ENCODE measurements around the gene OOSP3.
"Not testable (repeated sequence)": the region's sequence is repeated elsewhere in the genome, so short reads cannot be mapped to it uniquely, and the experiment has no call there.

The OOSP3 gene

GRCh38 chr11:59878575-59878974 lies at the start of gene OOSP3:
Gene OOSP3 (plus strand): TSS chr11:59878782. CDS start chr11:59878809, 27 bp downstream.
- DNase-seq, result no peak

GRCh38 chr11:59829358-59829757 lies 49.2 kb upstream of the OOSP3 start:
- DNase-seq, result no peak

DNA sequence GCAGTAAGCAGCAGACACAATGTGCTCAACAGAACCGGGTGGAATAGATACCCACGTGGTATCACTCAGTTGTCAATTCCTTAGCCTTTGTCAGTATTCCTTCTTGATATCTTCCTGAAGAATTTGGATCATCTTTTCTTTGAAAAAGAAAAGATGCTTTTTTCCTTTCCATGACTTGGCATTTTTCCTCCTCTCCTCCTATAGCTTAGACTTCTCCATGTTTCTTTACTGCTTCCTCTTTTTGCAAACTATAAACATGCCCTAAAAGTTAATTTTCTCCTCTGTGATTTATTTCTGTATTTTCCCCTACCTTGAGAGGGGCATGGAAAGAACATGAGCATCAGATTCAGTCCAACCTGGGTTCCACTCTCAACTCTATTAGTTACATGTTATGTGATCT lies 45.0 kb upstream of the OOSP3 start:
- DNase-seq, result no peak

DNA sequence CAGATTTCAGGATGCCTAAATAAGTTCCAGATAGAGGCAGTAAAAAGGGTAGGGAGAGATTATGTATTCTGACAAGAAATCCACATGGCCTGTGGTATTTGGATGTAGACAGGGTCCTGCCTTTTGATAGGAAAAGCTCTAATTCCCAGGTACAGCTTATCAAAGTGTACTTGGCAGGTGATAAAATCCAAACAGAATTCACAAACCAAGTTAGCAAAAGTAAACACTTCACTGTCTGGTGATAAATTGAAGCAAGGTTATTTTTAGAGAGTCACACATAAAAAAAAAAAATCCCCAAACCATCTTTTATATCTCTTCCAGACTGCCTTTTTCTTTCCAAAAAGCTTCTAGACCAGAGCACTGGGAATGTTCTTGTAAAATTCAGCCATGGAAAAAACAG lies 39.0 kb upstream of the OOSP3 start:
- no peak for DNase-seq

DNA sequence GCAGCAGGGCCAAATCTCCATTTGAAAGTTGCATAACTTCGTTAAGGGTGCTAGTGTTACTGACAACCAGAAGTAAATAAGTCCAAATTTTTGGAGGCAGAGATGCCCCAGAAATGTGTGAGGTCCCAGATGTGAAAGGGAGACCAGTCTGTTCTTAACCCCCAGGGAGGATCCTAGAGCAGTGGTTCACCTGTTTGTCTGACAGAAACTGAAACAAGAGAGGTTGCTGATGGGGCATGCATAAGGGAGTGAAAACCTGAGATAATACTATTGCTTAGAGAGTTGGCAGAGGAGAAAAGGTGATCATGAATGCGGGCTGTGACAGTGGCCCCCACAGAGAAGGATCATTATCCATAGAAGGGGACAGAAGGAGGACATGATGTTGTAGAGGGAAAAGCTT lies 37.1 kb upstream of the OOSP3 start:
- DNase-seq, result no peak

DNA sequence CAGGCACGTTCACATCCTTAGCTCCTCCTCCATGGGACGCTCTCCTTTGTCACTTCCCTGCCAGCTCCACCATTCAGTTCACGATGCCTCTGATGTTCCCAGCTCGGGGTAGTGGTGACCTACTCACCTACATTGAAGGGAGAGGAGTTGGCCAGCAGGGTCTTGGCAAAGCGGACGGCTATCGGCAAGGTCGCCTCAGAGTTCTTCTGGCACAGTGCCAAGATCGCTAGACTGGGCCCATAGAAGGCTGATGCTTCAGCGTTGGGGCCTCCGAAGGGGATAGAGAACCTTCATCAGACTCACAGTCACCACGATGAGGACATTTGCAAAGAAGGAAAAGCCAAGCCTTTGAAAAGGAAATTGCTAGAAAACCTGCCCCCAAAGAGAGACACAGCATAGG lies 36.3 kb upstream of the OOSP3 start:
- DNase-seq, result no peak

GRCh38 chr11:59845399-59845798 lies 33.2 kb upstream of the OOSP3 start, which contains the start of gene CBLIF:
Gene CBLIF (minus strand): TSS chr11:59845499. CDS start chr11:59845453, 46 bp downstream.
- DNase-seq, result no peak

GRCh38 chr11:59846556-59846955 lies 32.0 kb upstream of the OOSP3 start:
- DNase-seq, result no peak

GRCh38 chr11:59847626-59848025 lies 31.0 kb upstream of the OOSP3 start:
- no peak for DNase-seq

DNA sequence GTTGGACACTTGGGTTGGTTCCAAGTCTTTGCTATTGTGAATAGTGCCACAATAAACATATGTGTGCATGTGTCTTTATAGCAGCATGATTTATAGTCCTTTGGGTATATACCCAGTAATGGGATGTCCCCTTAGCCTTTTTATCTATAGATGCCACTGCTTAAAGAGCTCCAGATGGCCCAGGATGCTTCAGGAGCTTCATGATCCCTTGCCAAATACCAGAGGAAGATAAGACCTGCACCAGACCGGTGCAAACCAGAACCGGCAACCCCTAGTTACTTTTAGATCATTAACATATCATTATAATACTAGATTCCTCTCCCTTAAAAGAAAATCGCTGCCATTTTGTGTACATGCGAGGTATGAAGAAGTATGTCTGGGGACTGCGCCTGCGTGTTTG lies 30.1 kb upstream of the OOSP3 start:
- DNase-seq, result not testable (repeated sequence)

- DNase-seq, result no peak
Observed at GRCh38 chr11:59849129-59849528, 29.5 kb upstream of the OOSP3 start.

GRCh38 chr11:59849551-59849950 lies 29.0 kb upstream of the OOSP3 start:
- DNase-seq, result not testable (repeated sequence)

DNA sequence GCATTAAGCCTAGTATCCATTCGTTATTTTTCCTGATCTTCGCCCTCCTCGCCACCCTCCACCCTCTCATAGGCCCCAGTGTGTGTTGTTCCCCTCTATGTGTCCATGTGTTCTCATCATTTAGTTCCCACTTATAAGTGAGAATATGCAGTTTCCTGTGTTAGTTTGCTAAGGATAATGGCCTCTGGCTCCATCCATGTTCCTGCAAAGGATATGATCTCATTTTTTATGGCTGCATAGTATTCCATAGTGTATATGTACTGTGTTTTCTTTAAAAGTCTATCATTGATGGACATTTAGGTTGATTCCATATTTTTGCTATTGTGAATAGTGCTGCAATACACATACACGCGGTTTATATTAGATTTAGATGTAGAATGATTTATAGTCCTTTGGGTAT lies 27.2 kb upstream of the OOSP3 start:
- DNase-seq, result not testable (repeated sequence)

DNA sequence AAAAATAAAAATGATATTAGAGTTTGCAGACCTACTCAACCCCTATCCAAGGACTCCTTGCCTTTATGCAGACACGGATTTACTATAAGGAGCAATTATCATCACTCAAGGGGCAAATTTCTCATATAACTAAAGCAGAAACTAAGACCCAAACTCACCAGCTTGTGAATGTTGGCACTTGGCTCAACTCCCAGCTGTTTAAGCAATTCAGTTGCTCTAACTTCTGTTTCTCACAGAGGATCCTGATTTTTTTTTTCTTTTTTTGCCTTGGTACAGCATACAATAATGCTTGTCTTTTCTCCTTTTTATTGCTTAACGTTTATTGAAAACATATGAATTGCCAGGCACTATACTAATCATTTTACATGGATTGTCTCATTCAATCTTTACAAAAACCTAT lies 23.7 kb upstream of the OOSP3 start:
- DNase-seq, result no peak

DNA sequence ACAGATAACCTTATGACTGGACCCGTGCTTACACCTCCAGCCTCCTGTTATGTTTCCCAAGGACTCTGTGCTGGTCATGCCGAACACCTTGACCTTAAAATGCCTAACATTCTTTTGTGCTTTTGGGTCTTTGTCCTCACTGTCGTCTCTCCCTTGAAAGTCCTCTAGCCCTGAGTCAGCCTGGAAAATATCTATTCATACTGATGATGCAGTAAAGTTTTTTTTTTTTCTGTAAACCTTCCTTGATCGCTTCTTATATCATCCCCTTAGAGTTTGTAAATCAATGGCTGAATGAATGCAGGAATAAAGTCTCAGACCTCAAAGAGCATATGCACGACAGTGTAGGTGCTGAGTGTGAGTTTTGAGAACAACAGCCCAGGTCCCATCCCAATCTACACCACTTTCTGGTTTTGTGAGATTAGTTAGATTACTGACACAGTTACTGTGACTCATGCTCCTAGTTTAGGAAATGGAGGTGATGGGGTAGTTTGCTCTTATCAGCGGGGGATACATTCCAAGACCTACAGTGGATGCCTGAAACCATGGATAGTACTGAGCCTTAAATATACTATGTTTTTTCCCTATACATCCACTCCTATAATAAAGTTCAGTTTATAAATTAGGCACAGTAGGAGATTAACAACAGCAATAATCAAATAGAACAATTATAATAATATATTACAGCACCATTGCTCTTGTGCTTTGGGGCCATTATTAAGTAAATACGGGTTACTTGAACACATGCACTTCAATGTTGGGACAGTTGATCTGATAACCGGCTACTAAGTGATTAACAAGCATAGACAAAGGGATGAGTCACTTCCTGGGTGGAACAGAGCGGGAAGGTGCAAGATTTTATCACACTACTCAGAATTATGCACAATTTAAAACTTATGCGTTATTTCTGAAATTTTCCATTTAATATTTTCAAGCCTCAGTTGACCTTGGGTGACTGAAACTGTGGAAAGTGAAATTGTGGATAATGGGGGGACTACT lies 20.8 kb upstream of the OOSP3 start:
- no peak for DNase-seq

GRCh38 chr11:59859673-59860072 lies 18.9 kb upstream of the OOSP3 start:
- no peak for DNase-seq

GRCh38 chr11:59862252-59862651 lies 16.3 kb upstream of the OOSP3 start:
- no peak for DNase-seq

DNA sequence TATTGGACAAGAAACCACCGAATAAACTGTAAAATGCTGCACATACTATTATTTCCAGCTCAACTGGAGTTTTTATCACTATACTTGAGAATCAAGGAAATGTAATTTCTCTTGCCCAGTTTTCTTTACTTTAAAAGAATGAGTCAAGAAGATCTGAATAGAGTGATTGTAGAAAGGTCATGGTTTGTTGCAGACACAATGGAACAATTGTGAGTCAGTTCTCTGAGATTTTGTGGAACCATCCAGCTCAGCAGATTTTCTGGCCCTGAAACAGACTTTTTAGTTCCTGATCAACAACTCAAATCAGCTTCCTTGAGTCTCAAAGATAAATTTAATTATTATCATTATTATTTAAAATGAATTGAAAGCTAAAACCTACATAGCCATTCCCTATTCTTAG lies 13.6 kb upstream of the OOSP3 start:
- DNase-seq, result no peak

DNA sequence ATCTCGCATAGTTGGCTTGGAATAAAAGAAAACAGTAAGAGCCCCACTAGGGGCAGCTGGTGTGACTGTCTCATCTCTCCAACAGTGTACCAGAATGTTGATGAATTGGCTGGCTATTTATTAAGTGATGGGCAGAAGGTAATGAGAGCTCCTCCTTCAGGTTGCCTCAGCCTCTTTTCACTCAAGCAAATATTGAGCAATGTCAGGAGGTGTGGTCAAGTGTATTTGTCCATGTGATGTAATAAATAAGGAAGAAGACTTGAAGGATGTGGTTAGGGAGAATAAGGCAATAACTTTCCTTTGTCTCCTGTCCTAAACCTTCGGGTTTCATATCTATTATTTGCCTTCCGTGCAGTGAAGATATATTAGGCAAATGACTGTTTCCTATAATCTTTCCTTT lies 12.2 kb upstream of the OOSP3 start, which contains the start of gene TCN1:
TSS of gene TCN1 (minus strand) at position 91 of the 400 bp plus-strand sequence. CDS start at position 74, 17 bp downstream.
- no peak for DNase-seq

- DNase-seq, result no peak
Observed at GRCh38 chr11:59866836-59867235, 11.7 kb upstream of the OOSP3 start.

DNA sequence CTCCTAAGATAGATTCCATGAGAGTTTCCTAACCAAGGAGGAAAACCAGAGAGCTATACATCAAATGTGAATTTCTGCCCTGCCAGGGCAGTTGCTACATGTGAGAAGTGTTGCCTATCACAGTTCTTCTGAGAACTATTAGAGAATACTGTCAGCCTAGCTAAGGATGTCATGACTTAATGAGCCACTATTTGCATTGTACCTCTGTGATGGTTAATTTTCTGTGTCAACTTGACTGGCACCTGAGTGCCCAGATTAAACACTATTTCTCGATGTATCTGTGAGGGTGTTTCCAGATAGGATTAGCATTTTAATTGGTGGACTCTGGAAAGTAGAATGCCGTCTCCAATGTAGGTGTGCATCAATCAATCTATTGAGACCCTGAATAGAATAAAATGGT lies 10.6 kb upstream of the OOSP3 start:
- DNase-seq, result no peak

GRCh38 chr11:59872076-59872475 lies 6.5 kb upstream of the OOSP3 start:
- DNase-seq, result no peak

DNA sequence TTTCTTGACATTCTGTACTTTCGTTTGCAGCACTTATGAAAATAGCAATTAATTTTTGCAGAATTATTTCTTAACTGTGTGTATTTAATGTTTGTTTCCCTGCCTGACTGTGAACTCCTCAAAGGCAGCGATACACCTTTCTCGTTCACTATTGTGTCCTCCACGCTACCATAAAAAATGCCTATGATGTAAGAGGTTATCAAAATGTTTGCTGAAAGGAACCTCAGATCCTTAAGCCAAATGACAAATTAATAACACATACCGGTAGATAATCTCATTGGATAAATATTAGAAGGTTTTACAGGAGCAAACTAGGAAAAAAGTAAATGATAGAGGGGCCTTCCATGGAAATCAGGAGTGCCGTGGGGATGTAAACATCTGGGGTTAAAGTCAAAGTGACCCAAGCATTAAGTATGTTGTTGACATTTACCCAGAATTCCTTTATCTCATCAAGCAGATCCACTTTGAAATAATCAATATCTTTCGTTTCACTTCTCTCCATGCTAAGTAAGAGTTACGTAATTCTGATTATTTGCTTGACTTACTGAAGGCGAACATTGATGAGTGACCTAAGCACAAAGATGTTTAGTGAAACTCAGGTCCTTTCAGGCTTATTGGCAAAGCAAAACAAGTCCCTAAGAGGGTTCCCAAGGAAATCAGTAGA lies 2.6 kb upstream of the OOSP3 start:
- DNase-seq, result no peak

DNA sequence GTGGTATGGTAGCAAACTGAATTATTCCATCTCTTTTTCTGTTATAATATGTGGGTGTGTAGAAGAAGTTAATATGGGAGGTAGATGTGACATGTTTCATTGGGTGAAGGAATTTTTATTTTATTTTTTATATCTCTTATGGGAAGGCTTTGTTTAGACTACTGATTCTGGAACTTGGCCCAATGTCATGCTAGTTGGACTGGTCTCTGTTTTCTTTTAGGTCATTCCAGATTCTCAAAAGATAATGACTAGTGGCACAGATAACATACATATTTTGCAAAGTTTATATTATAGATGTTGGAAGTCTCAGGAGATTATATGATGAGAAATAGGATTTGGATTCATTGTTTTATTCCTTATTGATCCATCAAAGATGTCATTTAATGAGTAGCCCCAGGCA lies 1.3 kb upstream of the OOSP3 start:
- DNase-seq, result no peak
